ENCODE data around the gene CHD6. TPM values are rescaled to one million over a fixed set of nuclear protein-coding genes. Genes with fewer than 3 reads are reported as not detected.
A peak's percentile ranks its signal among the peaks of the same experiment; 100 is the strongest.

CHD6 gene
- total and polyA plus RNA-seq, 4 donors = 3.3 to 23.4 (median 18.2) TPM

- H3K4me3 ChIP-seq (ENCODE audit: low read depth in 1 of 3, low read length in 3 of 3) = no peak overlapping the region
- H3K9me3 ChIP-seq (ENCODE audit: control insufficient read depth in 4 of 4, low read length in 3 of 4) = no peaks in the 10 kb centered on the region
- 86% methylated on average over 1 of the region's 1 CpG for WGBS
- H3K36me3 ChIP-seq (ENCODE audit: control insufficient read depth in 4 of 4, insufficient read depth in 3 of 4, low read depth in 1 of 4, low read length in 3 of 4) = no peaks in the 10 kb centered on the region
- H3K27ac ChIP-seq (ENCODE audit: low read depth in 1 of 2, low read length in 2 of 2) = no peak overlapping the region
- H3K27me3 ChIP-seq (ENCODE audit: control insufficient read depth in 4 of 4, insufficient read depth in 4 of 4, low read length in 3 of 4) = peaks cover 0 to 4% (median 0%) of the 10 kb centered on the region in 4 donors
- TF ChIP-seq YY1 (IDR thresholded peaks at IDR 0.05) = no peak
- TF ChIP-seq, protein P1, sequence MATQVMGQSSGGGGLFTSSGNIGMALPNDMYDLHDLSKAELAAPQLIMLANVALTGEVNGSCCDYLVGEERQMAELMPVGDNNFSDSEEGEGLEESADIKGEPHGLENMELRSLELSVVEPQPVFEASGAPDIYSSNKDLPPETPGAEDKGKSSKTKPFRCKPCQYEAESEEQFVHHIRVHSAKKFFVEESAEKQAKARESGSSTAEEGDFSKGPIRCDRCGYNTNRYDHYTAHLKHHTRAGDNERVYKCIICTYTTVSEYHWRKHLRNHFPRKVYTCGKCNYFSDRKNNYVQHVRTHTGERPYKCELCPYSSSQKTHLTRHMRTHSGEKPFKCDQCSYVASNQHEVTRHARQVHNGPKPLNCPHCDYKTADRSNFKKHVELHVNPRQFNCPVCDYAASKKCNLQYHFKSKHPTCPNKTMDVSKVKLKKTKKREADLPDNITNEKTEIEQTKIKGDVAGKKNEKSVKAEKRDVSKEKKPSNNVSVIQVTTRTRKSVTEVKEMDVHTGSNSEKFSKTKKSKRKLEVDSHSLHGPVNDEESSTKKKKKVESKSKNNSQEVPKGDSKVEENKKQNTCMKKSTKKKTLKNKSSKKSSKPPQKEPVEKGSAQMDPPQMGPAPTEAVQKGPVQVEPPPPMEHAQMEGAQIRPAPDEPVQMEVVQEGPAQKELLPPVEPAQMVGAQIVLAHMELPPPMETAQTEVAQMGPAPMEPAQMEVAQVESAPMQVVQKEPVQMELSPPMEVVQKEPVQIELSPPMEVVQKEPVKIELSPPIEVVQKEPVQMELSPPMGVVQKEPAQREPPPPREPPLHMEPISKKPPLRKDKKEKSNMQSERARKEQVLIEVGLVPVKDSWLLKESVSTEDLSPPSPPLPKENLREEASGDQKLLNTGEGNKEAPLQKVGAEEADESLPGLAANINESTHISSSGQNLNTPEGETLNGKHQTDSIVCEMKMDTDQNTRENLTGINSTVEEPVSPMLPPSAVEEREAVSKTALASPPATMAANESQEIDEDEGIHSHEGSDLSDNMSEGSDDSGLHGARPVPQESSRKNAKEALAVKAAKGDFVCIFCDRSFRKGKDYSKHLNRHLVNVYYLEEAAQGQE (IDR thresholded peaks at IDR 0.05) = peak; percentile 96
- H3K4me1 ChIP-seq (ENCODE audit: control insufficient read depth in 4 of 4, insufficient read depth in 4 of 4, low read length in 3 of 4) = no peaks in the 10 kb centered on the region
- no peak overlapping the region for H3K9ac ChIP-seq (ENCODE audit: low read depth in 1 of 2, low read length in 2 of 2)
- DNase-seq (ENCODE audit: low spot score) = no peak
Observed at GRCh38 chr20:41654884-41655283, 36.7 kb upstream of the CHD6 start.

GRCh38 chr20:41654292-41654691, 36.1 kb upstream of the CHD6 start:
- DNase-seq (ENCODE audit: low spot score) = no peak
- Histone ChIP-seq H3K9me3 (ENCODE audit: control insufficient read depth in 4 of 4, low read length in 3 of 4) (no peaks in the 10 kb centered on the region), H3K27ac (ENCODE audit: low read depth in 1 of 2, low read length in 2 of 2) (no peak overlapping the region), H3K36me3 (ENCODE audit: control insufficient read depth in 4 of 4, insufficient read depth in 3 of 4, low read depth in 1 of 4, low read length in 3 of 4) (no peaks in the 10 kb centered on the region), H3K9ac (ENCODE audit: low read depth in 1 of 2, low read length in 2 of 2) (no peak overlapping the region), H3K4me1 (ENCODE audit: control insufficient read depth in 4 of 4, insufficient read depth in 4 of 4, low read length in 3 of 4) (no peaks in the 10 kb centered on the region), H3K27me3 (ENCODE audit: control insufficient read depth in 4 of 4, insufficient read depth in 4 of 4, low read length in 3 of 4) (peaks cover 0 to 3% (median 0%) of the 10 kb centered on the region in 4 donors), H3K4me3 (ENCODE audit: low read depth in 1 of 3, low read length in 3 of 3) (no peak overlapping the region)
- TF ChIP-seq, protein P1 (IDR thresholded peaks at IDR 0.05) = no peak
- TF ChIP-seq MAX (IDR thresholded peaks at IDR 0.05) (no peak), NR2F2 (IDR thresholded peaks at IDR 0.05) (no peak), GABPA (IDR thresholded peaks at IDR 0.05 in 1 of 2, conservative IDR thresholded peaks at IDR 0.05 in 1 of 2) (no peak), ZBTB33 (IDR thresholded peaks at IDR 0.05) (no peak), JUND (IDR thresholded peaks at IDR 0.05) (no peak), EGR1 (IDR thresholded peaks at IDR 0.05; ENCODE audit: low read depth in 2 of 2) (no peak), RAD21 (IDR thresholded peaks at IDR 0.05) (no peak), TAF1 (conservative IDR thresholded peaks at IDR 0.05) (no peak), RXRA (IDR thresholded peaks at IDR 0.05) (no peak), FOXA1 (IDR thresholded peaks at IDR 0.05) (no peak), HNF4G (IDR thresholded peaks at IDR 0.05) (no peak), SP1 (IDR thresholded peaks at IDR 0.05) (no peak), FOXA2 (IDR thresholded peaks at IDR 0.05) (no peak), HNF4A (conservative IDR thresholded peaks at IDR 0.05) (no peak), ATF3 (IDR thresholded peaks at IDR 0.05) (no peak), YY1 (IDR thresholded peaks at IDR 0.05) (no peak)
- TF ChIP-seq, protein P2, sequence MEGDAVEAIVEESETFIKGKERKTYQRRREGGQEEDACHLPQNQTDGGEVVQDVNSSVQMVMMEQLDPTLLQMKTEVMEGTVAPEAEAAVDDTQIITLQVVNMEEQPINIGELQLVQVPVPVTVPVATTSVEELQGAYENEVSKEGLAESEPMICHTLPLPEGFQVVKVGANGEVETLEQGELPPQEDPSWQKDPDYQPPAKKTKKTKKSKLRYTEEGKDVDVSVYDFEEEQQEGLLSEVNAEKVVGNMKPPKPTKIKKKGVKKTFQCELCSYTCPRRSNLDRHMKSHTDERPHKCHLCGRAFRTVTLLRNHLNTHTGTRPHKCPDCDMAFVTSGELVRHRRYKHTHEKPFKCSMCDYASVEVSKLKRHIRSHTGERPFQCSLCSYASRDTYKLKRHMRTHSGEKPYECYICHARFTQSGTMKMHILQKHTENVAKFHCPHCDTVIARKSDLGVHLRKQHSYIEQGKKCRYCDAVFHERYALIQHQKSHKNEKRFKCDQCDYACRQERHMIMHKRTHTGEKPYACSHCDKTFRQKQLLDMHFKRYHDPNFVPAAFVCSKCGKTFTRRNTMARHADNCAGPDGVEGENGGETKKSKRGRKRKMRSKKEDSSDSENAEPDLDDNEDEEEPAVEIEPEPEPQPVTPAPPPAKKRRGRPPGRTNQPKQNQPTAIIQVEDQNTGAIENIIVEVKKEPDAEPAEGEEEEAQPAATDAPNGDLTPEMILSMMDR (IDR thresholded peaks at IDR 0.05; ENCODE audit: low read depth, low read length, missing input control) = no peak
- 76% methylated on average over 3 of the region's 3 CpGs for WGBS

All from liver (tissue), 9 donors.